Body of pancreas (tissue), 4 donors: ENCODE measurements around the gene MICAL2. TPM values are rescaled to one million over a fixed set of nuclear protein-coding genes. Genes with fewer than 3 reads are reported as not detected.

Source experiments
- ATAC-seq: fragments of 150-250 bp; one replicate; pipeline ENCODE4 v1.9.1; 2016
- DNase-seq, 4 donors: peaks; one replicate each; pipeline ENCODE4 v3.0.0-alpha.2; 2019
- H3K27ac ChIP-seq, 4 donors: fragments of 200-600 bp; sonication (generic); 1 replicate in 3 of 4; 2 replicates in 1 of 4; pipeline versions ENCODE4 v1.5.1 to v1.6.1; 2016 to 2019; ENCODE audit warnings: mild to moderate bottlenecking in 1 of 4, mixed read lengths in 1 of 4, moderate library complexity in 1 of 4
- H3K27me3 ChIP-seq, 2 donors: fragments of 200-600 bp; sonication (generic); one replicate each; pipeline ENCODE4 v1.6.0; 2016; ENCODE audit warnings: mild to moderate bottlenecking in 1 of 2
- H3K36me3 ChIP-seq, 2 donors: fragments of 200-600 bp; sonication (generic); replicated peaks in 1 of 2; 2 replicates each; pipeline ENCODE4 v1.5.1; 2016; ENCODE audit warnings: low read depth in 2 of 2; ENCODE audit not compliant: insufficient read depth in 1 of 2
- H3K4me1 ChIP-seq: fragments of 200-600 bp; sonication (generic); one replicate; pipeline ENCODE4 v1.6.0; 2016
- H3K4me3 ChIP-seq, 2 donors: fragments of 200-600 bp; sonication (generic); 1 replicate in 1 of 2; 2 replicates in 1 of 2; pipeline ENCODE4 v1.5.1; 2016 to 2019
- H3K9me3 ChIP-seq, 3 donors: fragments of 200-600 bp; sonication (generic); 1 replicate in 2 of 3; 2 replicates in 1 of 3; pipeline ENCODE4 v1.5.1; 2016
- CTCF ChIP-seq, 7 experiments: fragments of 450-650 bp in 4 of 7; fragments of 200-600 bp in 3 of 7; sonication (generic) in 3 of 7; IDR thresholded peaks; one replicate each; pipeline ENCODE4 v1.5.1; 2016 to 2019; ENCODE audit warnings: antibody characterized with exemption in 7 of 7
- POLR2A ChIP-seq, 3 donors: fragments of 450-650 bp; IDR thresholded peaks; one replicate each; pipeline ENCODE4 v1.6.1; 2016; ENCODE audit warnings: antibody characterized with exemption in 3 of 3, mild to moderate bottlenecking in 2 of 3
- WGBS, 2 donors: methylation state at CpG; one replicate each; pipeline ENCODE4 v1.1.5; 2017; 5-methylcytosine and 5-hydroxymethylcytosine counted together
- intact Hi-C: fragments of 100-400 bp; cut with DNase I; formaldehyde crosslinking; loops from one replicate; pipeline ENCODE4 v1.15.1; 2023
- total RNA-seq, 2 donors: library from RNA; depleted of rRNA; stranded (reverse); fragments of >200 nt; gene quantifications; one replicate each; pipeline ENCODE4 v1.1.0, GENCODE V29; 2016

MICAL2 gene
- total RNA-seq, 2 donors from 2014 or later, result 16.6 to 24.4 TPM

GRCh38 chr11:12290477-12290922, 180.1 kb downstream of the MICAL2 start:
- TF ChIP-seq POLR2A (IDR thresholded peaks at IDR 0.05) (no peak), CTCF (IDR thresholded peaks at IDR 0.05) (no peak)
- intact Hi-C loops, result no loop called here
- Histone ChIP-seq H3K27ac (no peak overlapping the region), H3K4me1 (no peaks in the 10 kb centered on the region), H3K4me3 (no peak overlapping the region), H3K27me3 (no peaks in the 10 kb centered on the region), H3K9me3 (no peaks in the 10 kb centered on the region), H3K36me3 (no peaks in the 10 kb centered on the region)
- ATAC-seq (no peak), DNase-seq (no peak)
- WGBS, 2 donors, result 86 to 88% methylated on average over 14 of the region's 14 CpGs

GRCh38 chr11:12291313-12291712, 180.9 kb downstream of the MICAL2 start:
- no peaks in the 10 kb centered on the region for H3K36me3 ChIP-seq
- H3K9me3 ChIP-seq, result no peaks in the 10 kb centered on the region
- DNase-seq (no peak), ATAC-seq (no peak)
- intact Hi-C loops, result no loop called here
- H3K4me1 ChIP-seq, result no peaks in the 10 kb centered on the region
- TF ChIP-seq POLR2A (IDR thresholded peaks at IDR 0.05) (no peak), CTCF (IDR thresholded peaks at IDR 0.05) (no peak)
- H3K27me3 ChIP-seq, result no peaks in the 10 kb centered on the region
- H3K4me3 ChIP-seq, result no peak overlapping the region
- no peak overlapping the region for H3K27ac ChIP-seq
- 78 to 83% methylated on average over 4 of the region's 4 CpGs for WGBS, 2 donors

- Histone ChIP-seq H3K9me3 (no peaks in the 10 kb centered on the region), H3K27ac (no peak overlapping the region), H3K4me3 (no peak overlapping the region), H3K27me3 (no peaks in the 10 kb centered on the region), H3K4me1 (no peaks in the 10 kb centered on the region), H3K36me3 (no peaks in the 10 kb centered on the region)
- ATAC-seq (no peak), DNase-seq (no peak)
- 87 to 88% methylated on average over 4 of the region's 4 CpGs for WGBS, 2 donors
- intact Hi-C loops, result no loop called here
- TF ChIP-seq POLR2A (IDR thresholded peaks at IDR 0.05), result no peak
- no peak for TF ChIP-seq CTCF (IDR thresholded peaks at IDR 0.05)
Observed at GRCh38 chr11:12291766-12292165, 181.4 kb downstream of the MICAL2 start.

- no peaks in the 10 kb centered on the region for H3K27me3 ChIP-seq
- intact Hi-C loops, result no loop called here
- H3K27ac ChIP-seq, result no peak overlapping the region
- no peaks in the 10 kb centered on the region for H3K36me3 ChIP-seq
- DNase-seq, result no peak
- WGBS, 2 donors, result 78 to 100% methylated on average over 1 of the region's 1 CpG
- ATAC-seq, result no peak
- no peak for TF ChIP-seq CTCF (IDR thresholded peaks at IDR 0.05)
- no peak for TF ChIP-seq POLR2A (IDR thresholded peaks at IDR 0.05)
- H3K4me3 ChIP-seq, result no peak overlapping the region
- H3K9me3 ChIP-seq, result no peaks in the 10 kb centered on the region
- H3K4me1 ChIP-seq, result no peaks in the 10 kb centered on the region
Observed at GRCh38 chr11:12292766-12293165, 182.4 kb downstream of the MICAL2 start.

GRCh38 chr11:12293486-12293885, 183.1 kb downstream of the MICAL2 start:
- no peak overlapping the region for H3K27ac ChIP-seq
- WGBS, 2 donors, result 86 to 98% methylated on average over 6 of the region's 6 CpGs
- intact Hi-C loops, result no loop called here

More at GRCh38 chr11:12293486-12293885, 183.1 kb downstream of the MICAL2 start:
- DNase-seq (no peak), ATAC-seq (no peak)
- H3K27me3 ChIP-seq, result no peaks in the 10 kb centered on the region
- H3K4me1 ChIP-seq, result no peaks in the 10 kb centered on the region
- H3K9me3 ChIP-seq, result no peaks in the 10 kb centered on the region
- no peaks in the 10 kb centered on the region for H3K36me3 ChIP-seq
- TF ChIP-seq CTCF (IDR thresholded peaks at IDR 0.05) (no peak), POLR2A (IDR thresholded peaks at IDR 0.05) (no peak)
- no peak overlapping the region for H3K4me3 ChIP-seq
